SK-N-SH (cell line): Measurements from ENCODE around the gene ELMO3.

Experiments used
- FOXM1 ChIP-seq: IDR thresholded peaks from 2 replicates; pipeline ENCODE4 v1.4.0; 2012; ENCODE audit warnings: low read depth, mild to moderate bottlenecking
- MEF2A ChIP-seq: IDR thresholded peaks from 2 replicates; pipeline ENCODE4 v1.4.0; 2012; ENCODE audit warnings: low read depth, borderline replicate concordance
- NFIC ChIP-seq: IDR thresholded peaks from 2 replicates; pipeline ENCODE4 v1.4.0; 2012; ENCODE audit warnings: borderline replicate concordance
- TF ChIP-seq, protein P1 (sequence below): fragments of 200-600 bp; sonication (generic); IDR thresholded peaks from 2 replicates; pipeline ENCODE4 v1.6.1; 2017; ENCODE audit warnings: antibody characterized with exemption, mild to moderate bottlenecking, moderate library complexity
- TF ChIP-seq, protein P2 (sequence below): fragments of 150-350 bp; IDR thresholded peaks from 2 replicates; pipeline ENCODE4 v1.6.1; 2017; ENCODE audit warnings: antibody characterized with exemption, low read length, low read depth, borderline replicate concordance
- TF ChIP-seq, protein P3 (sequence below): IDR thresholded peaks from 2 replicates; pipeline ENCODE4; 2012

DNA sequence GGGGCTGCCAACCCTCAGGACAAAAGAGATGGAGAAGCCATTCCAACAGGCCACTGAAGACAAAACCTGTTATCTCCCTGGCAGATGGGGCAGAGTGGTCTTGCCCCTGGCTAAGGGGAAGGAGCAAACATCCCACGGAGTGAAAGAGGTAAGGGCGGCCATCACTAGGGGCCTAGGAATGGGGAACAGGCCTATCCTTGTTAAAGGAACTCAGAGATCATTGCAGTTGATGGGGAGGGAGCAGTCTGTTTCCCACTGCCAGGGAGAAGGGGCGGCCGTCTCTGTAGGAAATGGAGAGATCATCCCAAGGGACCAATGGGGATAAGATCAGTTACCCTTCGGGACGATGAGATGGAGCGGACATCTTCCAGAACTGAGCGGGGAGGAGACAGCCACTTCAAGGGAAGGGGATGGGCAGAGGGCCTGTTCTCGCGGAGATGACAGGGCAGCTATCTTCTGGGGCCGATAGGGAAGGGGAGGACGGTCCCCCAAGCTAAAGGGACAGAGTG lies 27.4 kb downstream of the ELMO3 start:
- TF ChIP-seq, protein P1, sequence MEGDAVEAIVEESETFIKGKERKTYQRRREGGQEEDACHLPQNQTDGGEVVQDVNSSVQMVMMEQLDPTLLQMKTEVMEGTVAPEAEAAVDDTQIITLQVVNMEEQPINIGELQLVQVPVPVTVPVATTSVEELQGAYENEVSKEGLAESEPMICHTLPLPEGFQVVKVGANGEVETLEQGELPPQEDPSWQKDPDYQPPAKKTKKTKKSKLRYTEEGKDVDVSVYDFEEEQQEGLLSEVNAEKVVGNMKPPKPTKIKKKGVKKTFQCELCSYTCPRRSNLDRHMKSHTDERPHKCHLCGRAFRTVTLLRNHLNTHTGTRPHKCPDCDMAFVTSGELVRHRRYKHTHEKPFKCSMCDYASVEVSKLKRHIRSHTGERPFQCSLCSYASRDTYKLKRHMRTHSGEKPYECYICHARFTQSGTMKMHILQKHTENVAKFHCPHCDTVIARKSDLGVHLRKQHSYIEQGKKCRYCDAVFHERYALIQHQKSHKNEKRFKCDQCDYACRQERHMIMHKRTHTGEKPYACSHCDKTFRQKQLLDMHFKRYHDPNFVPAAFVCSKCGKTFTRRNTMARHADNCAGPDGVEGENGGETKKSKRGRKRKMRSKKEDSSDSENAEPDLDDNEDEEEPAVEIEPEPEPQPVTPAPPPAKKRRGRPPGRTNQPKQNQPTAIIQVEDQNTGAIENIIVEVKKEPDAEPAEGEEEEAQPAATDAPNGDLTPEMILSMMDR: no peak
- TF ChIP-seq NFIC (no peak), MEF2A (no peak), FOXM1 (no peak)
- TF ChIP-seq, protein P2, sequence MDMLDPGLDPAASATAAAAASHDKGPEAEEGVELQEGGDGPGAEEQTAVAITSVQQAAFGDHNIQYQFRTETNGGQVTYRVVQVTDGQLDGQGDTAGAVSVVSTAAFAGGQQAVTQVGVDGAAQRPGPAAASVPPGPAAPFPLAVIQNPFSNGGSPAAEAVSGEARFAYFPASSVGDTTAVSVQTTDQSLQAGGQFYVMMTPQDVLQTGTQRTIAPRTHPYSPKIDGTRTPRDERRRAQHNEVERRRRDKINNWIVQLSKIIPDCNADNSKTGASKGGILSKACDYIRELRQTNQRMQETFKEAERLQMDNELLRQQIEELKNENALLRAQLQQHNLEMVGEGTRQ: no peak
- TF ChIP-seq, protein P3, sequence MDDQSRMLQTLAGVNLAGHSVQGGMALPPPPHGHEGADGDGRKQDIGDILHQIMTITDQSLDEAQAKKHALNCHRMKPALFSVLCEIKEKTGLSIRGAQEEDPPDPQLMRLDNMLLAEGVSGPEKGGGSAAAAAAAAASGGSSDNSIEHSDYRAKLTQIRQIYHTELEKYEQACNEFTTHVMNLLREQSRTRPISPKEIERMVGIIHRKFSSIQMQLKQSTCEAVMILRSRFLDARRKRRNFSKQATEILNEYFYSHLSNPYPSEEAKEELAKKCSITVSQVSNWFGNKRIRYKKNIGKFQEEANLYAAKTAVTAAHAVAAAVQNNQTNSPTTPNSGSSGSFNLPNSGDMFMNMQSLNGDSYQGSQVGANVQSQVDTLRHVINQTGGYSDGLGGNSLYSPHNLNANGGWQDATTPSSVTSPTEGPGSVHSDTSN: no peak
